GM23338 (cell line): ENCODE results near the gene ZMAT5. TPM values are rescaled to one million over a fixed set of nuclear protein-coding genes. Genes with fewer than 3 reads are reported as not detected.
A peak's percentile ranks its signal among the peaks of the same experiment; 100 is the strongest.

ENCODE experiments used
- ATAC-seq: fragments of 200-7000 bp; cut with Tn5 transposase; 3 replicates; pipeline ENCODE4 v1.9.1; 2020
- DNase-seq: peaks from one replicate; pipeline ENCODE4 v3.0.0-alpha.2; 2015; ENCODE audit warnings: low spot score
- H2AFZ ChIP-seq: fragments of 200-600 bp; sonication (generic); 2 replicates; pipeline ENCODE4 v1.8.0; 2016; ENCODE audit warnings: antibody characterized with exemption, mild to moderate bottlenecking, moderate library complexity
- H3F3A ChIP-seq: fragments of 200-600 bp; sonication (generic); replicated peaks from 2 replicates; pipeline ENCODE4 v1.8.0; 2017; ENCODE audit warnings: antibody characterized with exemption, mixed run types, low read depth
- H3K27ac ChIP-seq: fragments of 200-600 bp; sonication (generic); 2 replicates; pipeline ENCODE4 v1.6.1; 2016; ENCODE audit warnings: low read depth
- H3K27me3 ChIP-seq: fragments of 200-600 bp; sonication (generic); 2 replicates; pipeline ENCODE4 v1.8.0; 2016; ENCODE audit warnings: mild to moderate bottlenecking, mixed run types, moderate library complexity; ENCODE audit not compliant: insufficient read depth
- H3K36me3 ChIP-seq: fragments of 200-600 bp; sonication (generic); 2 replicates; pipeline ENCODE4 v1.8.0; 2016; ENCODE audit warnings: mild to moderate bottlenecking; ENCODE audit not compliant: insufficient read depth
- H3K4me1 ChIP-seq: fragments of 200-600 bp; sonication (generic); 2 replicates; pipeline ENCODE4 v1.8.0; 2016; ENCODE audit warnings: mild to moderate bottlenecking, moderate library complexity; ENCODE audit not compliant: insufficient read depth
- H3K4me2 ChIP-seq: fragments of 200-600 bp; sonication (generic); 2 replicates; pipeline ENCODE4 v1.7.1; 2017; ENCODE audit warnings: mixed run types
- H3K4me3 ChIP-seq: fragments of 200-600 bp; sonication (generic); 2 replicates; pipeline ENCODE4 v1.6.1; 2016; ENCODE audit warnings: mixed run types
- H3K79me2 ChIP-seq: fragments of 200-600 bp; sonication (generic); replicated peaks from 2 replicates; pipeline ENCODE4 v1.8.0; 2017; ENCODE audit warnings: mild to moderate bottlenecking; ENCODE audit not compliant: insufficient read depth
- H3K9me2 ChIP-seq: fragments of 200-600 bp; sonication (generic); 2 replicates; pipeline ENCODE4 v1.8.0; 2017; ENCODE audit not compliant: insufficient read depth
- H4K20me1 ChIP-seq: fragments of 200-600 bp; sonication (generic); replicated peaks from 2 replicates; pipeline ENCODE4 v1.8.0; 2017; ENCODE audit warnings: mild to moderate bottlenecking; ENCODE audit not compliant: insufficient read depth
- H3K27ac Mint-ChIP-seq: 2 replicates; pipeline ENCODE4 v1.8.0; 2020; ENCODE audit warnings: inconsistent platforms, mild to moderate bottlenecking, moderate library complexity, mixed read lengths
- H3K27me3 Mint-ChIP-seq: 3 replicates; pipeline ENCODE4 v1.8.0; 2022; ENCODE audit warnings: low read depth, mild to moderate bottlenecking, moderate library complexity, mixed read lengths, inconsistent platforms; ENCODE audit not compliant: insufficient read depth, poor library complexity
- H3K36me3 Mint-ChIP-seq: 3 replicates; pipeline ENCODE4 v1.8.0; 2021; ENCODE audit warnings: low read depth, mild to moderate bottlenecking, inconsistent platforms, moderate library complexity, mixed read lengths
- H3K4me1 Mint-ChIP-seq: 3 replicates; pipeline ENCODE4 v1.8.0; 2020; ENCODE audit warnings: mild to moderate bottlenecking, inconsistent platforms, mixed read lengths
- H3K4me3 Mint-ChIP-seq: 3 replicates; pipeline ENCODE4 v1.8.0; 2021; ENCODE audit warnings: moderate library complexity, mild to moderate bottlenecking, inconsistent platforms, mixed read lengths
- H3K9me3 Mint-ChIP-seq: 3 replicates; pipeline ENCODE4 v1.8.0; 2020; ENCODE audit warnings: moderate library complexity, mild to moderate bottlenecking, inconsistent platforms, mixed read lengths
- CTCF ChIP-seq, 2 experiments: fragments of 200-600 bp in 1 of 2; sonication (generic) in 1 of 2; conservative IDR thresholded peaks; 2 replicates each; pipeline versions ENCODE4 v1.5.1 to v1.6.1; 2016 to 2017; ENCODE audit warnings: antibody characterized with exemption in 2 of 2, low read depth in 2 of 2, mild to moderate bottlenecking in 2 of 2, moderate library complexity in 1 of 2
- EZH2 ChIP-seq: fragments of 200-600 bp; sonication (generic); IDR thresholded peaks from one replicate; pipeline ENCODE4 v1.8.0; 2017; ENCODE audit warnings: antibody characterized with exemption, mild to moderate bottlenecking, low read depth; ENCODE audit not compliant: unreplicated experiment
- EZH2phosphoT487 ChIP-seq: fragments of 200-600 bp; sonication (generic); IDR thresholded peaks from one replicate; pipeline ENCODE4 v1.8.1; 2018; ENCODE audit warnings: antibody characterized with exemption; ENCODE audit not compliant: unreplicated experiment
- JUNB ChIP-seq: IDR thresholded peaks from one replicate; pipeline ENCODE4 v1.6.1; 2016; ENCODE audit warnings: antibody characterized with exemption; ENCODE audit not compliant: unreplicated experiment
- NANOG ChIP-seq: IDR thresholded peaks from 2 replicates; pipeline ENCODE4 v1.6.1; 2016; ENCODE audit warnings: antibody characterized with exemption, borderline replicate concordance
- REST ChIP-seq: IDR thresholded peaks from one replicate; pipeline ENCODE4 v1.6.1; 2018; ENCODE audit warnings: antibody characterized with exemption; ENCODE audit not compliant: unreplicated experiment
- STAT1 ChIP-seq: IDR thresholded peaks from one replicate; pipeline ENCODE4 v1.6.1; 2016; ENCODE audit warnings: antibody characterized with exemption; ENCODE audit not compliant: unreplicated experiment
- ZNF114 ChIP-seq: fragments of 250-450 bp; sonication (Bioruptor Pico); IDR thresholded peaks from 2 replicates; pipeline ENCODE4 v1.5.0; 2020; ENCODE audit warnings: mild to moderate bottlenecking, moderate library complexity
- ZNF331 ChIP-seq: fragments of 250-450 bp; sonication (Bioruptor Pico); IDR thresholded peaks from 2 replicates; pipeline ENCODE4 v1.5.0; 2020; ENCODE audit warnings: low read depth, mild to moderate bottlenecking, moderate library complexity
- polyA plus RNA-seq: library from polyadenylated mRNA; unstranded; fragments of >200 nt; fragmentation: Nextera tagmentation; extraction: Ambion mirVana; gene quantifications from 2 replicates; pipeline ENCODE4 v1.2.1, GENCODE V29; 2016
- total RNA-seq: library from RNA; depleted of rRNA; stranded (reverse); fragments of >200 nt; shearing (Covaris generic); gene quantifications from 2 replicates; pipeline ENCODE4 v1.2.3, GENCODE V29; 2014

The ZMAT5 gene
- total and polyA plus RNA-seq, 2 experiments from 2014 or later: 14.6 to 25.4 TPM

GRCh38 chr22:29798801-29799200, 32.0 kb upstream of the ZMAT5 start:
- Mint-ChIP-seq H3K4me3 (no peak overlapping the region), H3K27ac (peak overlapping the region; percentile 59; the same call in 1 of the 2 replicates), H3K27me3 (no peaks in the 10 kb centered on the region), H3K4me1 (peaks cover 5% of the 10 kb centered on the region; the same call in 1 of the 3 replicates), H3K36me3 (peaks cover 14% of the 10 kb centered on the region; the same call in 2 of the 3 replicates), H3K9me3 (no peaks in the 10 kb centered on the region)
- no peaks in the 10 kb centered on the region for H4K20me1 ChIP-seq
- no peak overlapping the region for H2AFZ ChIP-seq
- TF ChIP-seq EZH2 (no peak), JUNB (no peak), STAT1 (no peak), REST (no peak), ZNF114 (CRISPR knock-in tag) (no peak), ZNF331 (CRISPR knock-in tag) (no peak), EZH2phosphoT487 (no peak), NANOG (no peak)
- H3K4me2 ChIP-seq: no peak overlapping the region
- no peaks in the 10 kb centered on the region; the same call in 1 of the 2 replicates for H3K4me1 ChIP-seq
- no peaks in the 10 kb centered on the region for H3F3A ChIP-seq
- H3K9me2 ChIP-seq: no peaks in the 10 kb centered on the region
- H3K79me2 ChIP-seq: no peaks in the 10 kb centered on the region
- no peaks in the 10 kb centered on the region; the same call in none of the 2 replicates for H3K36me3 ChIP-seq
- H3K4me3 ChIP-seq: no peak overlapping the region
- H3K27ac ChIP-seq: no peak overlapping the region
- no peaks in the 10 kb centered on the region for H3K27me3 ChIP-seq
- ATAC-seq (no peak), DNase-seq (no peak)

- H4K20me1 ChIP-seq: no peaks in the 10 kb centered on the region
- H3K36me3 Mint-ChIP-seq: peaks cover 14% of the 10 kb centered on the region; the same call in 2 of the 3 replicates
- no peak overlapping the region for H3K4me2 ChIP-seq
- H3K27me3 ChIP-seq: no peaks in the 10 kb centered on the region
- no peaks in the 10 kb centered on the region; the same call in 1 of the 2 replicates for H3K4me1 ChIP-seq
- TF ChIP-seq CTCF (conservative IDR thresholded peaks at IDR 0.05; ENCODE audit: low read depth in 2 of 2) (no peak), EZH2phosphoT487 (no peak), ZNF331 (CRISPR knock-in tag) (no peak)
- ATAC-seq (no peak), DNase-seq (no peak)
- peak overlapping the region; percentile 59; the same call in 1 of the 2 replicates for H3K27ac Mint-ChIP-seq
- H3K27me3 Mint-ChIP-seq: no peaks in the 10 kb centered on the region
- H3K9me2 ChIP-seq: no peaks in the 10 kb centered on the region
- H3K4me3 Mint-ChIP-seq: no peak overlapping the region
- H3K79me2 ChIP-seq: no peaks in the 10 kb centered on the region
- no peaks in the 10 kb centered on the region for H3F3A ChIP-seq
- H3K4me3 ChIP-seq: no peak overlapping the region
- H3K27ac ChIP-seq: no peak overlapping the region
- H3K36me3 ChIP-seq: no peaks in the 10 kb centered on the region; the same call in none of the 2 replicates
- no peaks in the 10 kb centered on the region for H3K9me3 Mint-ChIP-seq
- H2AFZ ChIP-seq: no peak overlapping the region
- peaks cover 5% of the 10 kb centered on the region; the same call in 1 of the 3 replicates for H3K4me1 Mint-ChIP-seq
Measured at GRCh38 chr22:29798318-29798717, 31.5 kb upstream of the ZMAT5 start.
